Neural cell (in vitro differentiated cells): ENCODE results near the gene TULP4. TPM values are rescaled to one million over a fixed set of nuclear protein-coding genes. Genes with fewer than 3 reads are reported as not detected.
A peak's percentile ranks its signal among the peaks of the same experiment; 100 is the strongest.

ENCODE experiments used
- H2AFZ ChIP-seq: fragments of 200-600, 300-800 bp; sonication (generic), shearing (Covaris generic); 2 replicates; pipeline ENCODE4 v1.6.0; 2014; ENCODE audit warnings: low read depth, mild to moderate bottlenecking, antibody characterized with exemption, low read length, moderate library complexity
- H3F3A ChIP-seq: fragments of 200-600 bp; shearing (Covaris generic); 2 replicates; pipeline ENCODE4 v1.6.1; 2016; ENCODE audit warnings: mild to moderate bottlenecking, moderate library complexity, mixed read lengths, antibody characterized with exemption, low read length; ENCODE audit not compliant: insufficient read depth, poor library complexity, severe bottlenecking
- H3K27ac ChIP-seq: fragments of 200-600, 300-800 bp; sonication (generic), shearing (Covaris generic); 2 replicates; pipeline ENCODE4 v1.5.1; 2014; ENCODE audit warnings: mild to moderate bottlenecking, low read length, moderate library complexity
- H3K27me3 ChIP-seq: fragments of 300-800, 200-600 bp; sonication (generic), shearing (Covaris generic); 2 replicates; pipeline ENCODE4 v1.6.0; 2014; ENCODE audit warnings: mild to moderate bottlenecking, low read depth, low read length, moderate library complexity; ENCODE audit not compliant: insufficient read depth
- H3K36me3 ChIP-seq: fragments of 300-800, 200-600 bp; sonication (generic), shearing (Covaris generic); 2 replicates; pipeline ENCODE4 v1.5.1; 2014; ENCODE audit warnings: mild to moderate bottlenecking, antibody characterized with exemption, low read length, moderate library complexity; ENCODE audit not compliant: insufficient read depth
- H3K4me2 ChIP-seq: fragments of 300-800, 200-600 bp; sonication (generic), shearing (Covaris generic); 2 replicates; pipeline ENCODE4 v1.6.0; 2014; ENCODE audit warnings: mild to moderate bottlenecking, low read length
- H3K4me3 ChIP-seq: fragments of 300-800, 200-600 bp; sonication (generic), shearing (Covaris generic); 2 replicates; pipeline ENCODE4 v1.5.1; 2014; ENCODE audit warnings: mild to moderate bottlenecking, low read length, moderate library complexity
- H3K79me2 ChIP-seq: fragments of 200-600 bp; shearing (Covaris generic); replicated peaks from 2 replicates; pipeline ENCODE4 v1.6.0; 2014; ENCODE audit warnings: mild to moderate bottlenecking, low read length, moderate library complexity; ENCODE audit not compliant: insufficient read depth
- H3K9ac ChIP-seq: fragments of 300-800, 200-600 bp; sonication (generic), shearing (Covaris generic); 2 replicates; pipeline ENCODE4 v1.6.1; 2016; ENCODE audit warnings: mild to moderate bottlenecking, low read length, mixed read lengths
- H3K9me2 ChIP-seq: fragments of 200-600 bp; shearing (Covaris generic); 2 replicates; pipeline ENCODE4 v1.6.1; 2016; ENCODE audit warnings: mild to moderate bottlenecking, low read length, mixed read lengths; ENCODE audit not compliant: insufficient read depth
- H3K9me3 ChIP-seq: fragments of 200-600, 300-800 bp; sonication (generic), shearing (Covaris generic); 2 replicates; pipeline ENCODE4 v1.6.1; 2016; ENCODE audit warnings: mild to moderate bottlenecking, mixed run types, low read length, moderate library complexity, mixed read lengths
- H4K20me1 ChIP-seq: fragments of 200-600 bp; shearing (Covaris generic); 2 replicates; pipeline ENCODE4 v1.6.1; 2016; ENCODE audit warnings: mild to moderate bottlenecking, mixed run types; ENCODE audit not compliant: insufficient read depth
- EP300 ChIP-seq: fragments of 450-650 bp; conservative IDR thresholded peaks from 2 replicates; pipeline ENCODE4 v1.6.1; 2014; ENCODE audit warnings: antibody characterized with exemption, mild to moderate bottlenecking, moderate library complexity; ENCODE audit not compliant: poor library complexity, severe bottlenecking
- EZH2 ChIP-seq: fragments of 200-600, 300-800 bp; shearing (Covaris generic), sonication (generic); IDR thresholded peaks from 2 replicates; pipeline ENCODE4 v1.6.1; 2014; ENCODE audit warnings: antibody characterized with exemption, low read length, borderline replicate concordance, mild to moderate bottlenecking; ENCODE audit not compliant: insufficient read depth, poor library complexity, severe bottlenecking
- MXI1 ChIP-seq: fragments of 450-650 bp; conservative IDR thresholded peaks from 2 replicates; pipeline ENCODE4 v1.6.1; 2014; ENCODE audit warnings: antibody characterized with exemption, mild to moderate bottlenecking; ENCODE audit not compliant: poor library complexity, severe bottlenecking
- POLR2AphosphoS5 ChIP-seq: IDR thresholded peaks from 2 replicates; pipeline ENCODE4 v1.6.1; 2012
- RAD21 ChIP-seq: fragments of 450-650 bp; conservative IDR thresholded peaks from 2 replicates; pipeline ENCODE4 v1.6.1; 2014; ENCODE audit warnings: antibody characterized with exemption, mild to moderate bottlenecking, moderate library complexity
- SMC3 ChIP-seq: fragments of 450-650 bp; conservative IDR thresholded peaks from 2 replicates; pipeline ENCODE4 v1.6.1; 2014; ENCODE audit warnings: antibody characterized with exemption, mild to moderate bottlenecking, moderate library complexity; ENCODE audit not compliant: poor library complexity
- TAF1 ChIP-seq: IDR thresholded peaks from 2 replicates; pipeline ENCODE4 v1.6.1; 2012; ENCODE audit warnings: low read depth
- polyA plus RNA-seq: library from polyadenylated mRNA; depleted of rRNA; stranded (reverse); fragments of >200 nt; gene quantifications from 2 replicates; pipeline ENCODE4 v1.2.3, GENCODE V29; 2014
- TF ChIP-seq, protein P1 (sequence below): fragments of 450-650 bp; IDR thresholded peaks from 2 replicates; pipeline ENCODE4 v1.5.1; 2014; ENCODE audit warnings: antibody characterized with exemption, mild to moderate bottlenecking, moderate library complexity; ENCODE audit not compliant: poor library complexity, severe bottlenecking
- TF ChIP-seq, protein P2 (sequence below): IDR thresholded peaks from 2 replicates; pipeline ENCODE4 v1.6.1; 2012; ENCODE audit warnings: borderline replicate concordance

TULP4 gene
- polyA plus RNA-seq, 1 donor from 2014 or later = 30.6 TPM

DNA sequence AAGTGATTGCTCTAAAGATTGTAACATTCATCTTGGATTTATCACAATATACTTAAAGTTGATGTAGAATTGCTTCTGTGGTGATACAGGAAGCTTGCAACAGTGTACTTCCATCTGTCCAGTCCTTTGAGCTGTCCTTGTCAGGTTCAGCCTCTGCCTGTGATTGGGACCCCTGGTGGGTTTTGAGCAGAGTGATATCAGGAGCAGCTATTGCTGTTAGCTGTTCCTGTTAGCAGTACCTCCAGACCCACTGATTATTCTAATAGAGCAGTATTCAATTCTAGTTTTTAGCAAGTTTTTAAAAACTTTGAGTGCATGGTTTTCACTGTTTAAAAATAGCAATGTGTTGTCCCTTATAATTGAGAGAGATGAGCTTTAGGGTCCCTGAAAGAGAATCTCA lies 48.8 kb downstream of the TULP4 start:
- no peak overlapping the region for H3K4me2 ChIP-seq
- H3K79me2 ChIP-seq = peaks cover 21% of the 10 kb centered on the region
- peak overlapping the region; percentile 2 for H3K27ac ChIP-seq
- no peaks in the 10 kb centered on the region for H3K36me3 ChIP-seq
- TF ChIP-seq EP300 = no peak
- TF ChIP-seq, protein P1, sequence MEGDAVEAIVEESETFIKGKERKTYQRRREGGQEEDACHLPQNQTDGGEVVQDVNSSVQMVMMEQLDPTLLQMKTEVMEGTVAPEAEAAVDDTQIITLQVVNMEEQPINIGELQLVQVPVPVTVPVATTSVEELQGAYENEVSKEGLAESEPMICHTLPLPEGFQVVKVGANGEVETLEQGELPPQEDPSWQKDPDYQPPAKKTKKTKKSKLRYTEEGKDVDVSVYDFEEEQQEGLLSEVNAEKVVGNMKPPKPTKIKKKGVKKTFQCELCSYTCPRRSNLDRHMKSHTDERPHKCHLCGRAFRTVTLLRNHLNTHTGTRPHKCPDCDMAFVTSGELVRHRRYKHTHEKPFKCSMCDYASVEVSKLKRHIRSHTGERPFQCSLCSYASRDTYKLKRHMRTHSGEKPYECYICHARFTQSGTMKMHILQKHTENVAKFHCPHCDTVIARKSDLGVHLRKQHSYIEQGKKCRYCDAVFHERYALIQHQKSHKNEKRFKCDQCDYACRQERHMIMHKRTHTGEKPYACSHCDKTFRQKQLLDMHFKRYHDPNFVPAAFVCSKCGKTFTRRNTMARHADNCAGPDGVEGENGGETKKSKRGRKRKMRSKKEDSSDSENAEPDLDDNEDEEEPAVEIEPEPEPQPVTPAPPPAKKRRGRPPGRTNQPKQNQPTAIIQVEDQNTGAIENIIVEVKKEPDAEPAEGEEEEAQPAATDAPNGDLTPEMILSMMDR = no peak
- TF ChIP-seq MXI1 = no peak
- no peak for TF ChIP-seq POLR2AphosphoS5
- TF ChIP-seq EZH2 = no peak
- no peak for TF ChIP-seq TAF1
- TF ChIP-seq, protein P2, sequence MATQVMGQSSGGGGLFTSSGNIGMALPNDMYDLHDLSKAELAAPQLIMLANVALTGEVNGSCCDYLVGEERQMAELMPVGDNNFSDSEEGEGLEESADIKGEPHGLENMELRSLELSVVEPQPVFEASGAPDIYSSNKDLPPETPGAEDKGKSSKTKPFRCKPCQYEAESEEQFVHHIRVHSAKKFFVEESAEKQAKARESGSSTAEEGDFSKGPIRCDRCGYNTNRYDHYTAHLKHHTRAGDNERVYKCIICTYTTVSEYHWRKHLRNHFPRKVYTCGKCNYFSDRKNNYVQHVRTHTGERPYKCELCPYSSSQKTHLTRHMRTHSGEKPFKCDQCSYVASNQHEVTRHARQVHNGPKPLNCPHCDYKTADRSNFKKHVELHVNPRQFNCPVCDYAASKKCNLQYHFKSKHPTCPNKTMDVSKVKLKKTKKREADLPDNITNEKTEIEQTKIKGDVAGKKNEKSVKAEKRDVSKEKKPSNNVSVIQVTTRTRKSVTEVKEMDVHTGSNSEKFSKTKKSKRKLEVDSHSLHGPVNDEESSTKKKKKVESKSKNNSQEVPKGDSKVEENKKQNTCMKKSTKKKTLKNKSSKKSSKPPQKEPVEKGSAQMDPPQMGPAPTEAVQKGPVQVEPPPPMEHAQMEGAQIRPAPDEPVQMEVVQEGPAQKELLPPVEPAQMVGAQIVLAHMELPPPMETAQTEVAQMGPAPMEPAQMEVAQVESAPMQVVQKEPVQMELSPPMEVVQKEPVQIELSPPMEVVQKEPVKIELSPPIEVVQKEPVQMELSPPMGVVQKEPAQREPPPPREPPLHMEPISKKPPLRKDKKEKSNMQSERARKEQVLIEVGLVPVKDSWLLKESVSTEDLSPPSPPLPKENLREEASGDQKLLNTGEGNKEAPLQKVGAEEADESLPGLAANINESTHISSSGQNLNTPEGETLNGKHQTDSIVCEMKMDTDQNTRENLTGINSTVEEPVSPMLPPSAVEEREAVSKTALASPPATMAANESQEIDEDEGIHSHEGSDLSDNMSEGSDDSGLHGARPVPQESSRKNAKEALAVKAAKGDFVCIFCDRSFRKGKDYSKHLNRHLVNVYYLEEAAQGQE = no peak
- no peak for TF ChIP-seq SMC3
- no peak for TF ChIP-seq RAD21
- H3K9me2 ChIP-seq = no peaks in the 10 kb centered on the region
- H3K4me3 ChIP-seq = no peak overlapping the region
- H3F3A ChIP-seq = no peaks in the 10 kb centered on the region
- no peaks in the 10 kb centered on the region for H4K20me1 ChIP-seq
- H3K27me3 ChIP-seq = no peaks in the 10 kb centered on the region
- H3K9ac ChIP-seq = no peak overlapping the region
- no peak overlapping the region for H2AFZ ChIP-seq
- H3K9me3 ChIP-seq = no peaks in the 10 kb centered on the region

DNA sequence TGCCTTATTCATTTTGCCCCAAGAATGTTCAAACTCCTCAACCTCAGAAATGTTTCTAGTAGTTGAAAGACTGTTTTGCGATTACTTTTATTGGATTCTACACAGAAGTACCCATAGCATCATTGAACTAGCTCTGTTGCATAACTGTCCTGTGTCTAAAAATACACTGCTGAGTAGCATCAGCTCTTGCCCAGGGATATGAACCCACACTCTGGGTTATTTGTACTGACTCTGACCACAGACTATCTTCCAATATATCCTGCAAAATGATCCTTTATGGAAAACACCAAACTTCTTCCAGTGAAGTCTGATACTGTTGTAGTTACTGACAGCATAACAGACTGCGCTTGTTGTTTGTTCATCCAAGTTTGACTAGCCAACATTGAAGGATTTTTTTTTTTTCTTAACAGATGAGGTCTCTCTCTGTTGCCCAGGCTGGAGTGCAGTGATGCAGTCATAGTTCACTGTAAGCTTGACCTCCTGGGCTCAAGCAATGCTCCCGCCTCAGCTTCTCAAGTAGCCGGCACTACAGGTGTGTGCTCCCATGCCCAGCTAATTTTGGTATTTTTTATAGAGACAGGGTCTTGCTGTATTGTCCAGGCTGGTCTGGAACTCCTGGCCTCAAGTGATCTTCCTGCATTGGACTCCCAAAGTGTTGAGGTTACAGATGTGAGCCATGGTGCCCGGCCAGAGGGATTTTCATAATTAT lies 49.9 kb downstream of the TULP4 start:
- Histone ChIP-seq H3K9ac (no peak overlapping the region), H4K20me1 (no peaks in the 10 kb centered on the region), H3K9me2 (no peaks in the 10 kb centered on the region), H3K4me2 (no peak overlapping the region), H3K27ac (no peak overlapping the region), H3K79me2 (peaks cover 18% of the 10 kb centered on the region), H3F3A (no peaks in the 10 kb centered on the region), H2AFZ (no peak overlapping the region), H3K4me3 (no peak overlapping the region), H3K36me3 (no peaks in the 10 kb centered on the region), H3K9me3 (no peaks in the 10 kb centered on the region), H3K27me3 (no peaks in the 10 kb centered on the region)
- TF ChIP-seq EP300 (no peak), TAF1 (no peak), POLR2AphosphoS5 (no peak), MXI1 (no peak), EZH2 (no peak), SMC3 (no peak), RAD21 (no peak)
- TF ChIP-seq, protein P2 = no peak
